HL-60 (cell line): Measurements from ENCODE around the gene DAPK1.

ENCODE experiments used
- DNase-seq, 2 experiments: peaks; one replicate each; pipeline ENCODE4 v3.0.0-alpha.2; 2010 to 2020; ENCODE audit warnings: low read depth in 1 of 2, low spot score in 1 of 2
- H3K27ac ChIP-seq: fragments of 250-450 bp; sonication (Bioruptor Pico); replicated peaks from 2 replicates; pipeline ENCODE4 v1.5.1; 2020; ENCODE audit warnings: mild to moderate bottlenecking, moderate library complexity
- H3K27me3 ChIP-seq: fragments of 250-450 bp; sonication (Bioruptor Pico); 2 replicates; pipeline ENCODE4 v1.5.1; 2021; ENCODE audit warnings: mild to moderate bottlenecking, moderate library complexity; ENCODE audit not compliant: insufficient read depth, poor library complexity, severe bottlenecking
- H3K4me3 ChIP-seq: replicated peaks from 2 replicates; pipeline ENCODE4 v1.5.1; 2011; ENCODE audit warnings: mild to moderate bottlenecking, control low read depth, low read length; ENCODE audit not compliant: insufficient read depth
- GABPA ChIP-seq: IDR thresholded peaks from 2 replicates; pipeline ENCODE4 v1.6.1; 2012; ENCODE audit warnings: low read depth
- POLR2AphosphoS5 ChIP-seq: IDR thresholded peaks from 2 replicates; pipeline ENCODE4 v1.6.1; 2012; ENCODE audit warnings: low read depth
- SPI1 ChIP-seq: IDR thresholded peaks from 2 replicates; pipeline ENCODE4 v1.6.1; 2012; ENCODE audit warnings: low read depth, mild to moderate bottlenecking, borderline replicate concordance
- TF ChIP-seq, protein P1 (sequence below): IDR thresholded peaks from one replicate; pipeline ENCODE4 v1.5.1; 2011; ENCODE audit warnings: low read length, control low read depth, inconsistent platforms; ENCODE audit not compliant: insufficient read depth
- TF ChIP-seq, protein P2 (sequence below): IDR thresholded peaks from 2 replicates; pipeline ENCODE4 v1.6.1; 2012; ENCODE audit warnings: low read depth; ENCODE audit not compliant: insufficient replicate concordance

DAPK1 gene

DNA sequence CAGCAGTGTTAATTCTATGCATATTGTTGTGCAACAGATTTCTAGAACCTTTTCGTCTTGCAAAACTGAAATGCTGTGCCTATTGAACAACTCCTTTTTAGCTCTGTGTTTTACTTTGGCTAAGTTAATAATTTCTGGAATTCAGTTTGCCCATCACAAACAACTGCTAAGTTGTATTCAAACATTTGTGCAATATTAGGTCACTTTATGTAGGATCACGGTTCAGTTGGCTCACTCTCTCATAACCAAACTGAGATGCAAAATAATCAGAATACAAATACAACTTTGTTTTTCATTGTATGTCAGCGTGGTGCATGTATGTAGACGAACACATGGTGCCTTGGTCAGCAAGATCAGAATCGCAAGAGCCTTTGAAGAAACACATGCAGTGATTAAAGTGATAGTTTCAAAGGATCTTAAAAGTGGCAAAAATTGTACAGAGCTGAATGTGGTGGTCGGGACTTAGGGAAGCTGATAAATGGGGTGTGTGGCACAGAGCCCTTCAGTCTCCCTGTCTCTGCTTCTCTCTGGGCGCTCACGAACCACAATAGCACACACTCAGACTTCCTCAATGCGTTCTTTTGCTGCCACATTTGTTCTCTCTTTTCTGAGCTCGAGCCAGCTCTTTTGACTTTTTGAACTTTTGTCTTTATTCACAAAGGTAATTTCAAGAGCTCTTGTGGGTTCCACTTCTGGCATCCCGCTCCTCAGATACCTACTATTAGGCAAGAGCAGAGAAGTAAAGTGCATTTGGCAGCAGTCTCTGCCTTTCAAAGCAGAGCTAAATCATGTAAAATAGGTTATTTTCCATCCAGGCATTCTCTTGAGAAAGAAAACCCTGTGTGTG, 115.8 kb downstream of the DAPK1 start:
- Histone ChIP-seq H3K27me3 (no peaks in the 10 kb centered on the region), H3K4me3 (no peak overlapping the region), H3K27ac (peak overlapping the region; percentile 43)
- TF ChIP-seq, protein P1, sequence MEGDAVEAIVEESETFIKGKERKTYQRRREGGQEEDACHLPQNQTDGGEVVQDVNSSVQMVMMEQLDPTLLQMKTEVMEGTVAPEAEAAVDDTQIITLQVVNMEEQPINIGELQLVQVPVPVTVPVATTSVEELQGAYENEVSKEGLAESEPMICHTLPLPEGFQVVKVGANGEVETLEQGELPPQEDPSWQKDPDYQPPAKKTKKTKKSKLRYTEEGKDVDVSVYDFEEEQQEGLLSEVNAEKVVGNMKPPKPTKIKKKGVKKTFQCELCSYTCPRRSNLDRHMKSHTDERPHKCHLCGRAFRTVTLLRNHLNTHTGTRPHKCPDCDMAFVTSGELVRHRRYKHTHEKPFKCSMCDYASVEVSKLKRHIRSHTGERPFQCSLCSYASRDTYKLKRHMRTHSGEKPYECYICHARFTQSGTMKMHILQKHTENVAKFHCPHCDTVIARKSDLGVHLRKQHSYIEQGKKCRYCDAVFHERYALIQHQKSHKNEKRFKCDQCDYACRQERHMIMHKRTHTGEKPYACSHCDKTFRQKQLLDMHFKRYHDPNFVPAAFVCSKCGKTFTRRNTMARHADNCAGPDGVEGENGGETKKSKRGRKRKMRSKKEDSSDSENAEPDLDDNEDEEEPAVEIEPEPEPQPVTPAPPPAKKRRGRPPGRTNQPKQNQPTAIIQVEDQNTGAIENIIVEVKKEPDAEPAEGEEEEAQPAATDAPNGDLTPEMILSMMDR = no peak
- TF ChIP-seq, protein P2, sequence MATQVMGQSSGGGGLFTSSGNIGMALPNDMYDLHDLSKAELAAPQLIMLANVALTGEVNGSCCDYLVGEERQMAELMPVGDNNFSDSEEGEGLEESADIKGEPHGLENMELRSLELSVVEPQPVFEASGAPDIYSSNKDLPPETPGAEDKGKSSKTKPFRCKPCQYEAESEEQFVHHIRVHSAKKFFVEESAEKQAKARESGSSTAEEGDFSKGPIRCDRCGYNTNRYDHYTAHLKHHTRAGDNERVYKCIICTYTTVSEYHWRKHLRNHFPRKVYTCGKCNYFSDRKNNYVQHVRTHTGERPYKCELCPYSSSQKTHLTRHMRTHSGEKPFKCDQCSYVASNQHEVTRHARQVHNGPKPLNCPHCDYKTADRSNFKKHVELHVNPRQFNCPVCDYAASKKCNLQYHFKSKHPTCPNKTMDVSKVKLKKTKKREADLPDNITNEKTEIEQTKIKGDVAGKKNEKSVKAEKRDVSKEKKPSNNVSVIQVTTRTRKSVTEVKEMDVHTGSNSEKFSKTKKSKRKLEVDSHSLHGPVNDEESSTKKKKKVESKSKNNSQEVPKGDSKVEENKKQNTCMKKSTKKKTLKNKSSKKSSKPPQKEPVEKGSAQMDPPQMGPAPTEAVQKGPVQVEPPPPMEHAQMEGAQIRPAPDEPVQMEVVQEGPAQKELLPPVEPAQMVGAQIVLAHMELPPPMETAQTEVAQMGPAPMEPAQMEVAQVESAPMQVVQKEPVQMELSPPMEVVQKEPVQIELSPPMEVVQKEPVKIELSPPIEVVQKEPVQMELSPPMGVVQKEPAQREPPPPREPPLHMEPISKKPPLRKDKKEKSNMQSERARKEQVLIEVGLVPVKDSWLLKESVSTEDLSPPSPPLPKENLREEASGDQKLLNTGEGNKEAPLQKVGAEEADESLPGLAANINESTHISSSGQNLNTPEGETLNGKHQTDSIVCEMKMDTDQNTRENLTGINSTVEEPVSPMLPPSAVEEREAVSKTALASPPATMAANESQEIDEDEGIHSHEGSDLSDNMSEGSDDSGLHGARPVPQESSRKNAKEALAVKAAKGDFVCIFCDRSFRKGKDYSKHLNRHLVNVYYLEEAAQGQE = no peak
- TF ChIP-seq GABPA (no peak), POLR2AphosphoS5 (no peak), SPI1 (peak; percentile 55; the same call in 1 of the 2 replicates)
- peak in 1 of 2 experiments; percentile 56 for DNase-seq

DNA sequence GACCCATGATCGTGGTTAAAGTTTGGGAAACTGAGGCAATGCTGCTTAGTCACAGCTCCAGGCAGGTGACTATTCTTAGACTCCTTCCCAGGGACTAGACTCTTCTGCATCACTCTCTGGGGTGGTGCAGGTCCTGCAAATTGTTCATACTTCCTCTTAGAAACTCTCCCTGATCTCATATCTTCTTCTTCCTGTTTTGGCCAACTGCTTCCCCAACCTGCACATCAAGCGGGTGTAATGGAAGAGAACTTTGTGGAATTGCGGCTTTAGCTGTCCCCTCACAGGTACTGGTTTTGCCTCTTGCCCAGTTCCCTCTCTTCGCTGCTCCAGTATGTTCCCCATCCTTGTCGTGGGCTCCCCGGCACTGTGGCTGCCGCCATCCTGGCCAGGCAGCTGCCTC, 116.7 kb downstream of the DAPK1 start:
- Histone ChIP-seq H3K27me3 (no peaks in the 10 kb centered on the region), H3K27ac (no peak overlapping the region; the same call in 1 of the 2 replicates), H3K4me3 (no peak overlapping the region)
- TF ChIP-seq SPI1 (peak; percentile 46; the same call in 1 of the 2 replicates), POLR2AphosphoS5 (no peak)
- DNase-seq = peak in 1 of 2 experiments; percentile 62

DNA sequence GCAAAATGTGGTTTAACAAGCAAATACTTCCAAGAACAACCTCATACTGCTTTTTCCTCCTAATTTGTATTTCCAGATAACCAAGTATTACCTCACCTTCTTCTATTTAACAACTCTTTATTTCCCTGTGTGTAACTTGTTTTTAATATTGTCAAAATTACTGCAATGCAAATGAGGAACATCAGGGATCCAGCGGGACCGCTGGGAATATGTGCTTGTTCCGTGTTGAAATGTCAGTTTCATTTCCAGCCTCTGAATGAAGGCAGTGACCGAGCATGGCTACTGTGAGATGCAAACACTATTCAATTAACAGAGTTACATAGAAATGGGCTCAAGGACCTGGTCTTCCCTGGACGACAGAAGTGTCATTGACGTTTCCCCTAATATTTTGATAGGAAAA, 117.5 kb downstream of the DAPK1 start:
- Histone ChIP-seq H3K27me3 (no peaks in the 10 kb centered on the region), H3K4me3 (no peak overlapping the region), H3K27ac (no peak overlapping the region)
- TF ChIP-seq POLR2AphosphoS5 = no peak
- TF ChIP-seq, protein P1 = no peak
- TF ChIP-seq SPI1 = no peak
- TF ChIP-seq, protein P2 = no peak
- TF ChIP-seq GABPA = no peak
- no peak for DNase-seq

DNA sequence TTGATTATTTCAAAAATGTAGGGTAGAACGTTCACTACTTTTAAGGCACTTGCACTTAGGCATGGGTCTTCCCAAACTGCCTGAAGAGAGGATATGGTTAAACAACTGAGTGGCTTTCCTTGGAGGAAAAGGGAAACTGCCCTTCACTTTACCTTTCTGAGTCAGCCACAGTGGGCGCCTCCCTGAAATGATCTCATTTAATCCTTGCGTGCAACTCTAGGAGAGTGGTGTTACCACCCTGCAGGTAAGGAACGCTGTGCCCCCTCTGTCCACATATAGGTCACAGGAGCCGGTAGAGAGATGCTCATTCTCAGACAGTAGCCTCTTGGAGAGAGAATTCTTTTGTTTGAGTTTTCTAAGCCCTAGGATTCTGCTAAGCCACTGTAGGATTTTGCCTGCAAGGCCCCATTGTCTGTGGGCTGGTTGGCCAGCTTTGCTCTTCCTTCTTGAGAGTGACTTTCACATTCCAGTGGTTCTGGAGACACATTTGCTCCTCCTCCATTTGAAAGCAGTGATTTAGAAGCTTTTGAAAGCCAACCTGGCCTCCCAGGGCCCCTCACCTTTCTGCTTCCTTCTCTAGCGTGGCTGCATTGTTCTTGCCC, 118.0 kb downstream of the DAPK1 start:
- H3K27me3 ChIP-seq = no peaks in the 10 kb centered on the region
- H3K27ac ChIP-seq = no peak overlapping the region
- no peak for DNase-seq
- TF ChIP-seq, protein P2 = no peak
- no peak for TF ChIP-seq SPI1
- H3K4me3 ChIP-seq = no peak overlapping the region
